Right cardiac atrium (tissue), 5 donors: Measurements from ENCODE around the gene LRP1. TPM values are rescaled to one million over a fixed set of nuclear protein-coding genes. Genes with fewer than 3 reads are reported as not detected.

ENCODE experiments used
- ATAC-seq, 2 donors: fragments of 200-7000 bp; cut with Tn5 transposase; one replicate each; pipeline versions ENCODE4 v1.8.0 to v1.9.1; 2020; ENCODE audit warnings: moderate library complexity in 2 of 2, mild to moderate bottlenecking in 1 of 2
- DNase-seq, 3 donors: peaks; one replicate each; pipeline ENCODE4 v3.0.0-alpha.2; 2020
- H3K27ac ChIP-seq: one replicate; pipeline ENCODE4 v1.5.1; 2013; ENCODE audit warnings: mild to moderate bottlenecking, low read length, control low read depth, moderate library complexity
- H3K27me3 ChIP-seq: one replicate; pipeline ENCODE4 v1.6.1; 2013; ENCODE audit not compliant: control insufficient read depth, insufficient read depth
- H3K4me1 ChIP-seq: one replicate; pipeline ENCODE4 v1.6.1; 2013; ENCODE audit warnings: low read length; ENCODE audit not compliant: control insufficient read depth, insufficient read depth
- H3K4me3 ChIP-seq: one replicate; pipeline ENCODE4 v1.5.1; 2013; ENCODE audit warnings: low read length, control low read depth
- H3K9me3 ChIP-seq: one replicate; pipeline ENCODE4 v1.6.1; 2013; ENCODE audit warnings: low read length; ENCODE audit not compliant: control insufficient read depth
- WGBS: extraction: QIAGEN DNeasy Blood & Tissue Kit; methylation state at CpG from one replicate; pipeline ENCODE4 v1.1.7; 2013; 5-methylcytosine and 5-hydroxymethylcytosine counted together
- intact Hi-C, 4 donors: fragments of 100-400 bp; cut with DNase I; formaldehyde crosslinking; loops; one replicate each; pipeline versions ENCODE4 v1.11.0 to v1.14.0; 2022 to 2023
- polyA plus RNA-seq: library from polyadenylated mRNA; stranded (reverse); fragments of 200-250 nt; gene quantifications from one replicate; pipeline ENCODE4 v1.2.3, GENCODE V29; 2013
- total RNA-seq, 4 donors: library from RNA; stranded (reverse); fragmentation: NEBNext Ultra II Directional; extraction: Animal tissue kit (Norgen Biotek cat#: 25700); gene quantifications; one replicate each; pipeline ENCODE4 v1.2.1, GENCODE V29; 2021
- donor health status: healthy with polysubstance abuse.
- donor health status: DM: no; HTN: yes; CAD: no.
- donor health status: DM: no; HTN: no; CAD: no.
- donor health status: DM: no; HTN: yes; CAD: no; lungs with severe emphysema.
- donor health status: DM: yes; HTN: yes; CAD: no.

LRP1 gene
- total and polyA plus RNA-seq, 5 donors, result 55.0 to 181 (median 140) TPM

- intact Hi-C loops, result loop anchor here in 2 of 4 donors (5.0 to 10.0 kb wide), 2 partner anchors 55 to 103 kb away; partner anchors contain the start of gene NEMP1 (in 1 of the 2)
- no peak overlapping the region for H3K27ac ChIP-seq
- no peaks in the 10 kb centered on the region for H3K27me3 ChIP-seq
- no peaks in the 10 kb centered on the region for H3K4me1 ChIP-seq
- 93% methylated on average over 16 of the region's 16 CpGs for WGBS
- peak in 2 of 3 donors; percentile 57 to 62 for DNase-seq
- no peak for ATAC-seq
- no peaks in the 10 kb centered on the region for H3K9me3 ChIP-seq
- no peak overlapping the region for H3K4me3 ChIP-seq
Measured at GRCh38 chr12:57177354-57177753, 49.1 kb downstream of the LRP1 start.

- no peak for ATAC-seq
- H3K4me3 ChIP-seq, result no peak overlapping the region
- peak in 2 of 3 donors; percentile 27 to 42 for DNase-seq
- H3K27me3 ChIP-seq, result no peaks in the 10 kb centered on the region
- intact Hi-C loops, result loop anchor here in 2 of 4 donors (5.0 to 10.0 kb wide), 2 partner anchors 56 to 103 kb away; partner anchors contain the start of gene NEMP1 (in 1 of the 2)
- WGBS, result 85% methylated on average over 14 of the region's 14 CpGs
- no peaks in the 10 kb centered on the region for H3K9me3 ChIP-seq
- no peak overlapping the region for H3K27ac ChIP-seq
- no peaks in the 10 kb centered on the region for H3K4me1 ChIP-seq
Measured at GRCh38 chr12:57178213-57178612, 49.9 kb downstream of the LRP1 start.

GRCh38 chr12:57179331-57180086 is 51.2 kb downstream of the LRP1 start:
- H3K4me3 ChIP-seq, result no peak overlapping the region
- no peak for ATAC-seq
- 87% methylated on average over 27 of the region's 27 CpGs for WGBS
- H3K9me3 ChIP-seq, result no peaks in the 10 kb centered on the region
- no peaks in the 10 kb centered on the region for H3K27me3 ChIP-seq
- H3K27ac ChIP-seq, result no peak overlapping the region
- no peaks in the 10 kb centered on the region for H3K4me1 ChIP-seq
- intact Hi-C loops, result loop anchor here (5.0 to 10.0 kb wide), 4 partner anchors 57 to 115 kb away; partner anchors contain the start of gene NEMP1 (in 1 of the 4)
- peak in 2 of 3 donors; percentile 39 to 52 for DNase-seq

- no peaks in the 10 kb centered on the region for H3K27me3 ChIP-seq
- H3K9me3 ChIP-seq, result no peaks in the 10 kb centered on the region
- H3K4me1 ChIP-seq, result no peaks in the 10 kb centered on the region
- 93% methylated on average over 20 of the region's 20 CpGs for WGBS
- no peak for ATAC-seq
- H3K27ac ChIP-seq, result no peak overlapping the region
- H3K4me3 ChIP-seq, result no peak overlapping the region
- intact Hi-C loops, result loop anchor here in 2 of 4 donors (5.0 to 10.0 kb wide), 2 partner anchors 113 to 116 kb away; no protein-coding TSS in a partner anchor
- DNase-seq, result peak in 1 of 3 donors; percentile 44
Measured at GRCh38 chr12:57180321-57180989, 52.2 kb downstream of the LRP1 start.

- DNase-seq, result no peak
- intact Hi-C loops, result loop anchor here in 2 of 4 donors (5.0 to 10.0 kb wide), 2 partner anchors 114 to 116 kb away; no protein-coding TSS in a partner anchor
- no peak for ATAC-seq
- Histone ChIP-seq H3K4me3 (no peak overlapping the region), H3K27ac (no peak overlapping the region), H3K9me3 (no peaks in the 10 kb centered on the region), H3K4me1 (no peaks in the 10 kb centered on the region), H3K27me3 (no peaks in the 10 kb centered on the region)
- 78% methylated on average over 9 of the region's 9 CpGs for WGBS
Measured at GRCh38 chr12:57181072-57181471, 52.8 kb downstream of the LRP1 start.

- H3K9me3 ChIP-seq, result no peaks in the 10 kb centered on the region
- DNase-seq (no peak), ATAC-seq (no peak)
- 79% methylated on average over 5 of the region's 5 CpGs for WGBS
- H3K4me1 ChIP-seq, result no peaks in the 10 kb centered on the region
- H3K4me3 ChIP-seq, result no peak overlapping the region
- intact Hi-C loops, result loop anchor here in 3 of 4 donors (2.0 to 10.0 kb wide), 3 partner anchors 57 to 117 kb away; no protein-coding TSS in a partner anchor
- no peak overlapping the region for H3K27ac ChIP-seq
- no peaks in the 10 kb centered on the region for H3K27me3 ChIP-seq
Measured at GRCh38 chr12:57181561-57182155, 53.4 kb downstream of the LRP1 start.

GRCh38 chr12:57182918-57183575 is 54.8 kb downstream of the LRP1 start:
- Histone ChIP-seq H3K9me3 (no peaks in the 10 kb centered on the region), H3K4me3 (no peak overlapping the region), H3K4me1 (no peaks in the 10 kb centered on the region), H3K27ac (no peak overlapping the region), H3K27me3 (no peaks in the 10 kb centered on the region)
- peak; percentile 72 to 75 for ATAC-seq
- intact Hi-C loops, result loop anchor here in 3 of 4 donors (2.0 to 10.0 kb wide), 3 partner anchors 58 to 118 kb away; no protein-coding TSS in a partner anchor
- DNase-seq, result peak; percentile 63 to 88 (median 86)
- WGBS, result 66% methylated on average over 13 of the region's 13 CpGs

- ATAC-seq (no peak), DNase-seq (peak in 1 of 3 donors; percentile 38)
- Histone ChIP-seq H3K27ac (no peak overlapping the region), H3K4me1 (no peaks in the 10 kb centered on the region), H3K27me3 (no peaks in the 10 kb centered on the region), H3K9me3 (no peaks in the 10 kb centered on the region), H3K4me3 (no peak overlapping the region)
- intact Hi-C loops, result loop anchor here in 3 of 4 donors (2.0 to 10.0 kb wide), 3 partner anchors 59 to 119 kb away; no protein-coding TSS in a partner anchor
- WGBS, result 93% methylated on average over 22 of the region's 22 CpGs
Measured at GRCh38 chr12:57183939-57184725, 55.8 kb downstream of the LRP1 start.

GRCh38 chr12:57185403-57185802 is 57.1 kb downstream of the LRP1 start:
- H3K4me3 ChIP-seq, result no peak overlapping the region
- intact Hi-C loops, result loop anchor here in 1 of 4 donors (10.0 kb wide), 1 partner anchor 121 kb away; no protein-coding TSS in a partner anchor
- 92% methylated on average over 25 of the region's 25 CpGs for WGBS
- ATAC-seq, result no peak
- no peak for DNase-seq
- no peaks in the 10 kb centered on the region for H3K27me3 ChIP-seq
- H3K4me1 ChIP-seq, result no peaks in the 10 kb centered on the region
- no peaks in the 10 kb centered on the region for H3K9me3 ChIP-seq
- no peak overlapping the region for H3K27ac ChIP-seq
